Chondrocyte (in vitro differentiated cells): ENCODE data around the gene MGAT4B. TPM values are rescaled to one million over a fixed set of nuclear protein-coding genes. Genes with fewer than 3 reads are reported as not detected.

ENCODE experiments used
- DNase-seq: peaks from one replicate; pipeline ENCODE4 v3.0.0; 2021; ENCODE audit warnings: mixed read lengths, low spot score
- H3K27ac Mint-ChIP-seq: one replicate; pipeline ENCODE4 v1.8.0; 2021; ENCODE audit warnings: mild to moderate bottlenecking, moderate library complexity, mixed read lengths; ENCODE audit not compliant: unreplicated experiment
- H3K27me3 Mint-ChIP-seq: 2 replicates; pipeline ENCODE4 v1.8.0; 2021; ENCODE audit warnings: low read depth, mixed read lengths
- H3K36me3 Mint-ChIP-seq: 2 replicates; pipeline ENCODE4 v1.8.0; 2021; ENCODE audit warnings: low read depth, mixed read lengths
- H3K4me1 Mint-ChIP-seq: 2 replicates; pipeline ENCODE4 v1.8.0; 2021; ENCODE audit warnings: low read depth, mild to moderate bottlenecking, mixed read lengths
- H3K4me3 Mint-ChIP-seq: one replicate; pipeline ENCODE4 v1.8.0; 2021; ENCODE audit warnings: mild to moderate bottlenecking, moderate library complexity, mixed read lengths; ENCODE audit not compliant: unreplicated experiment
- H3K9me3 Mint-ChIP-seq: 2 replicates; pipeline ENCODE4 v1.8.0; 2021; ENCODE audit warnings: low read depth, mixed read lengths
- CTCF ChIP-seq: fragments of 200-600 bp; sonication (generic); IDR thresholded peaks from 2 replicates; pipeline ENCODE4 v1.5.0; 2021; ENCODE audit warnings: antibody characterized with exemption, mild to moderate bottlenecking, moderate library complexity
- total RNA-seq: library from RNA; stranded (reverse); gene quantifications from 3 replicates; pipeline ENCODE4 v1.2.1, GENCODE V29; 2021

The MGAT4B gene
- total RNA-seq, 1 donor from 2014 or later = 142 TPM

- Mint-ChIP-seq H3K4me1 (peaks cover 16% of the 10 kb centered on the region), H3K4me3 (no peak overlapping the region), H3K9me3 (no peaks in the 10 kb centered on the region), H3K27me3 (no peaks in the 10 kb centered on the region), H3K36me3 (peaks cover 30% of the 10 kb centered on the region), H3K27ac (no peak overlapping the region)
- no peak for TF ChIP-seq CTCF
- peak; percentile 8 for DNase-seq
These were observed 35.3 kb downstream of the MGAT4B start for GRCh38 chr5:179771311-179771895.

DNA sequence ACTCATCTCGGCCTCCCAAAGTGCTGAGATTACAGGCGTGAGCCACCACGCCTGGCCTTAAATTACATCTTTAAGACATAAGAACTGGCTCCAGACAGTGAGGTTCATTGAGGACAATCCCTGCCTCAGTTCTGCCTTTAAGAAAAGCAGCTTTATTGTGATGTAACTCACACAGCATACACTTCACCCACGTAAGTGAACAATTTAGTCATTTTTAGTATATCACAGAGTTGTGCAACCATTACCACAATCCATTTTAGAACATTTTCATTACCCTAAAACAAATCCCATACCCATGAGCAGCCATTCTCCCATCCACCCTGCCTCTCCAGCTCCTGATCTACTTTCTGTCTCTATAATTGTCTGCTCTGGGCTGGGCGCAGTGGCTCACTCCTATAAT is 36.9 kb downstream of the MGAT4B start:
- Mint-ChIP-seq H3K4me3 (no peak overlapping the region), H3K4me1 (peaks cover 32% of the 10 kb centered on the region)

DNA sequence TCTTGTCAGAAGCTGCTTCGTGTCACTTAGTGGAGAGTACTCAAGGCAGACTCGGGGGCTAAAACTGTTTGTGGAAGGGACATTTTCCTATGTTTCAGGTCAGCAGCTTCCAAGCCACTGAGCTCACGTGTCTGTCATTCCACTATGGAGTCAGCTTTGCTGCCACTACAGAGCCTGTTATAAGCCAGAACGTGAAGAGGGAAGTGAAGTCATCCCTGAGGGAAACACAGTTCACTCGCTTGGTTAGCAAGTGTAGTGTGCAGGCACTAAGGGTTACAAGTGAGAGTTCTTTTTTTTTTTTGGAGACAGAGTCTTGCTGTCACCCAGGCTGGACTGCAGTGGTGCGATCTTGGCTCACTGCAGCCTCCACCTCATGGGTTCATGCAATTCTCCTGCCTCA is 37.4 kb downstream of the MGAT4B start:
- Mint-ChIP-seq H3K27me3 (no peaks in the 10 kb centered on the region), H3K27ac (no peak overlapping the region)

More for the DNA sequence above, 36.9 kb downstream of the MGAT4B start:
- H3K36me3 Mint-ChIP-seq = peaks cover 27% of the 10 kb centered on the region
- H3K9me3 Mint-ChIP-seq = no peaks in the 10 kb centered on the region
- no peak for DNase-seq
- no peak for TF ChIP-seq CTCF
- H3K27me3 Mint-ChIP-seq = no peaks in the 10 kb centered on the region
- H3K27ac Mint-ChIP-seq = no peak overlapping the region

GRCh38 chr5:179768326-179769085 is 38.2 kb downstream of the MGAT4B start:
- no peak overlapping the region for H3K27ac Mint-ChIP-seq
- H3K36me3 Mint-ChIP-seq = peaks cover 20% of the 10 kb centered on the region
- peak; percentile 35 for TF ChIP-seq CTCF
- no peak overlapping the region for H3K4me3 Mint-ChIP-seq
- DNase-seq = peak; percentile 39
- no peaks in the 10 kb centered on the region for H3K27me3 Mint-ChIP-seq
- H3K9me3 Mint-ChIP-seq = no peaks in the 10 kb centered on the region
- peaks cover 45% of the 10 kb centered on the region for H3K4me1 Mint-ChIP-seq

More for the DNA sequence above, 37.4 kb downstream of the MGAT4B start:
- no peak for DNase-seq
- Mint-ChIP-seq H3K4me1 (peaks cover 38% of the 10 kb centered on the region), H3K4me3 (no peak overlapping the region), H3K36me3 (peaks cover 25% of the 10 kb centered on the region), H3K9me3 (no peaks in the 10 kb centered on the region)
- TF ChIP-seq CTCF = no peak

- no peak for TF ChIP-seq CTCF
- Mint-ChIP-seq H3K36me3 (peaks cover 14% of the 10 kb centered on the region), H3K9me3 (no peaks in the 10 kb centered on the region), H3K4me1 (peaks cover 54% of the 10 kb centered on the region), H3K27ac (peak overlapping the region; percentile 19), H3K27me3 (no peaks in the 10 kb centered on the region), H3K4me3 (peak overlapping the region; percentile 51)
- DNase-seq = peak; percentile 20
These were observed 39.1 kb downstream of the MGAT4B start for GRCh38 chr5:179767496-179768100.
